Measurements from ENCODE around the gene WWOX. TPM values are rescaled to one million over a fixed set of nuclear protein-coding genes. Genes with fewer than 3 reads are reported as not detected.

WWOX gene
- total RNA-seq, 2 experiments from 2014 or later = 19.1 to 23.7 TPM

GRCh38 chr16:78458588-78458987, 359.1 kb downstream of the WWOX start:
- CTCF ChIA-PET = no interaction called here
- ATAC-seq (no peak), DNase-seq (no peak)
- no peak for TF ChIP-seq CTCF (IDR thresholded peaks at IDR 0.05)
- H3K27me3 Mint-ChIP-seq = no peaks in the 10 kb centered on the region
- H3K9me3 Mint-ChIP-seq = no peaks in the 10 kb centered on the region
- intact Hi-C loops (cut with micrococcal nuclease) = no loop called here
- no peaks in the 10 kb centered on the region for H3K4me1 Mint-ChIP-seq (ENCODE audit: low read depth)
- no peak overlapping the region for H3K4me3 Mint-ChIP-seq
- POLR2A ChIA-PET = no interaction called here
- no peaks in the 10 kb centered on the region for H3K36me3 Mint-ChIP-seq (ENCODE audit: low read depth)
- no peak overlapping the region for H3K27ac Mint-ChIP-seq

DNA sequence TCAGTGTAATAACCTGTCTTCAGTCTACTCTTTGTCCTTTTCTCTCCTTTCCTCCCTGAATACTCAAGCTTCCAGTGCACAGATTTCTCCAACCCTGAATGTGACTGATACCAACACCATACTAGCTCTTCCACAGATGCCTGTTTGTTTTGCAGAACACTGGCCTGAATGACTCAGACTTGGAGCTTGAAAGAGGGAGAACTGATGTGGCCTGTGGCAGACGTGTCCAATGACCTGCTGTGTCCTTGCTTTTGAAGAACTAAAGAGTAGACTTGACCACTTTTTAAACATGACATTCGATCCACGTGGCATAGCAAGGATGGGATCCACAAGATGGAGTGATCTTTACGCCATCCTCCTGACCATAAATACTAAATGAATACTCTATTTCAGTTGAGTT, 361.0 kb downstream of the WWOX start:
- ATAC-seq (no peak), DNase-seq (no peak)
- H3K4me1 Mint-ChIP-seq (ENCODE audit: low read depth) = no peaks in the 10 kb centered on the region
- ChIA-PET POLR2A (no interaction called here), CTCF (no interaction called here)
- no peak for TF ChIP-seq CTCF (IDR thresholded peaks at IDR 0.05)
- peaks cover 6% of the 10 kb centered on the region for H3K9me3 Mint-ChIP-seq
- intact Hi-C loops (cut with micrococcal nuclease) = no loop called here
- H3K4me3 Mint-ChIP-seq = no peak overlapping the region
- no peaks in the 10 kb centered on the region for H3K27me3 Mint-ChIP-seq
- H3K36me3 Mint-ChIP-seq (ENCODE audit: low read depth) = peaks cover 2% of the 10 kb centered on the region
- H3K27ac Mint-ChIP-seq = no peak overlapping the region

DNA sequence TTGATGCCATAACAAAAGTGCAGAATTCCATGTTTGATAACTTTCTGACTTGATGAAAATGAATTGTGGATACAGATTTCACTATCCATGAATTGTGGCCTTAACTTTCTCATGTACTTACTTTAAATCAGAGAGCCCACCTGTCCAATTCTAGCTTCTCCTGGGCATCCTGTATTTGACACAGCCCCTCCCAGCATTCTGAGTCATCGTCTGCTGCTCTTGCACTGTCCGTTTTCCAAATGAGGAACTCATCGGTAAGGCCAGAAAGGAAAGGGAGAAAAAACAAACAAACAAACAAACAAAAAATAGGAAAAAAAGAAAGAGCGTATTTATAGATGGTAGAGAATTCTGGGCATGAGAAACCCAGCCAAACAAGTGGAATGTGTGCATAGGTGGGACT, 361.6 kb downstream of the WWOX start:
- H3K4me1 Mint-ChIP-seq (ENCODE audit: low read depth) = no peaks in the 10 kb centered on the region
- peaks cover 6% of the 10 kb centered on the region for H3K9me3 Mint-ChIP-seq
- DNase-seq = no peak
- ChIA-PET POLR2A (no interaction called here), CTCF (no interaction called here)
- no peak for ATAC-seq
- intact Hi-C loops (cut with micrococcal nuclease) = no loop called here
- no peak for TF ChIP-seq CTCF (IDR thresholded peaks at IDR 0.05)
- no peak overlapping the region for H3K4me3 Mint-ChIP-seq
- peaks cover 2% of the 10 kb centered on the region for H3K36me3 Mint-ChIP-seq (ENCODE audit: low read depth)
- H3K27ac Mint-ChIP-seq = no peak overlapping the region
- H3K27me3 Mint-ChIP-seq = no peaks in the 10 kb centered on the region

DNA sequence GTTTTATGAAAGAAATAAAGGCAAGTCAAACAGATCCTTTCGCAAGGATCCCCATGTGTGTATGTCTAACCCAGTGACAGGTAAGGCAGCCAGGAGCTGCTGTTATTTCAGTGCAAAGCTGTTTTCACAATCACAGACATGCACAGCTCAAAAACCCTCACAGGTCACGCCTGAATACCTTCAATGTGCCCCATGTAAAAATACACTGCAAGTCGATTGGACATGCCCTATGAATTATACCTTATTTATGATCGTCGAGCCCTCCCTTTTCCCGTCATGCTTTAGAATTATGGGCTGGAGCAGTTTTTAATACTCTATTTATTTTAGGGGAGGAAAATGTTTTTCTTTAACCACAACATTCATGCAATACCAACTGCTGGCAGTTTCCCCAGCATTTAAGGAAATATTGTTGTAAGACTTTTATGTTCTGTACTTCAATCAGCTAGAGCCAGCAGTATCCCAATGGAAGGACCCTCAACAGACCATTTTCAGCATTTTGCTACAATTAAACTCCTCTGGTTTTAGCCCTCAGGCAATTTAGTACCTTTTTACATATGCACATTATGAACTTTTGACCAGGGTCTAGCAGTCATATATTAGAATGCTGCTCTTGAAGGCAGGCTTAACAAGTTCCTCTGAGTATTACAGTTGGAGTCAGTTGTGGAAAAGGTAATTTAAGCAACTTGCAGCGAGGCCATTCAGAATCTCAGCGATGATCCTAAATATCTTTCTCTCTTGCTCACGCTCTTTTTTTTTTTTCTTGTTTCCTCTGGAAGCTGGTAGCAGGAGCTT, 362.2 kb downstream of the WWOX start:
- ChIA-PET POLR2A (no interaction called here), CTCF (no interaction called here)
- DNase-seq (no peak), ATAC-seq (no peak)
- Mint-ChIP-seq H3K9me3 (peaks cover 6% of the 10 kb centered on the region), H3K27ac (no peak overlapping the region), H3K4me1 (ENCODE audit: low read depth) (no peaks in the 10 kb centered on the region), H3K4me3 (no peak overlapping the region), H3K27me3 (no peaks in the 10 kb centered on the region), H3K36me3 (ENCODE audit: low read depth) (peaks cover 2% of the 10 kb centered on the region)
- intact Hi-C loops (cut with micrococcal nuclease) = no loop called here
- TF ChIP-seq CTCF (IDR thresholded peaks at IDR 0.05) = no peak

DNA sequence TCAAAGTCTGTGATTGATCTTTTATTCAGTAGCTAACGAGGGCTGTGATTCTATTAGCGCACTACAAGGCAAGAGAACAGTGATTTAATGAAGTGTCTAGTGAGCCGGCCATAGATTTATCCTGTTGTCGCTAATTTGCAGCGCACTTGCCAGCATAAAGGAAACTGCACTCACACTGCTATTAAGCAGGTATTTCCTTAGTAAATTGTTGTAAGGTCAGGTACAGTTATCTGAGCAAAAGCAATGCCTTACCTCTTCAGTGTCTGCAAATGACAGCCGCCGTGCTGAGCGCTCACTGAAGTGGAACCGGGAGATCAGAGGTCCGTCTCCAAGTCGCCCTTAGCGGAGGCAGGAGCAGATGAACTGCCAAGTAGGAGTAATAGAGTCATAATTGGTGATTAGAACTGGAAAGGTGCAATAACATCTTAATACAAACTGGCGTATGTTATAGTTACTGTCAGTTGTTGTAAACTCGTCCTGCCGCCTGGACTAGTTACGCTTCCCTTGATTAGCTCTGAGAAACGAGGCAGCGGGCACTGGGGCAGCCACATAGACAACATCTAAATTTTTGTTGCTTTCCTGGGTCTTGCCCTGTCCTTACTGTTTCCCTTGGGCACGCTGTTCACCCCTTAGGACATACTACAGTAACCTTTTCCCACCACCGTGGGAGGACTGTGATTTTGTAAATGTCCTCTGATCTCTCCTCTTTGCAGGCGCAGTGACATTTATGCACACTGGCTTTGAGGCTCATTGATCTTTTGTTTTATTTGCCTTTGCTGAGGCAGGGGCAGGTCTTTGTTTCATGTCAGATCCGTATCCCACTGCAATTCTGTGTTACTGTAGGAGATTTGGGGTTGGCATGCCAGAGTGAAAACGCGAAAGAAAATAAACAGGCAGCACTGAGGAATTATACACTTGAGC, 363.1 kb downstream of the WWOX start:
- ChIA-PET POLR2A (no interaction called here), CTCF (no interaction called here)
- no peak for ATAC-seq
- no peak overlapping the region for H3K4me3 Mint-ChIP-seq
- no peak for TF ChIP-seq CTCF (IDR thresholded peaks at IDR 0.05)
- no peaks in the 10 kb centered on the region for H3K27me3 Mint-ChIP-seq
- H3K36me3 Mint-ChIP-seq (ENCODE audit: low read depth) = peaks cover 2% of the 10 kb centered on the region
- H3K4me1 Mint-ChIP-seq (ENCODE audit: low read depth) = no peaks in the 10 kb centered on the region
- intact Hi-C loops (cut with micrococcal nuclease) = no loop called here
- H3K27ac Mint-ChIP-seq = no peak overlapping the region
- peaks cover 6% of the 10 kb centered on the region for H3K9me3 Mint-ChIP-seq
- no peak for DNase-seq

Data from activated CD8-positive, alpha-beta T cell treated with anti-CD3 and anti-CD28 coated beads for 36 hours (primary cell).